ENCODE measurements around the gene VGLL4.

Gene VGLL4

DNA sequence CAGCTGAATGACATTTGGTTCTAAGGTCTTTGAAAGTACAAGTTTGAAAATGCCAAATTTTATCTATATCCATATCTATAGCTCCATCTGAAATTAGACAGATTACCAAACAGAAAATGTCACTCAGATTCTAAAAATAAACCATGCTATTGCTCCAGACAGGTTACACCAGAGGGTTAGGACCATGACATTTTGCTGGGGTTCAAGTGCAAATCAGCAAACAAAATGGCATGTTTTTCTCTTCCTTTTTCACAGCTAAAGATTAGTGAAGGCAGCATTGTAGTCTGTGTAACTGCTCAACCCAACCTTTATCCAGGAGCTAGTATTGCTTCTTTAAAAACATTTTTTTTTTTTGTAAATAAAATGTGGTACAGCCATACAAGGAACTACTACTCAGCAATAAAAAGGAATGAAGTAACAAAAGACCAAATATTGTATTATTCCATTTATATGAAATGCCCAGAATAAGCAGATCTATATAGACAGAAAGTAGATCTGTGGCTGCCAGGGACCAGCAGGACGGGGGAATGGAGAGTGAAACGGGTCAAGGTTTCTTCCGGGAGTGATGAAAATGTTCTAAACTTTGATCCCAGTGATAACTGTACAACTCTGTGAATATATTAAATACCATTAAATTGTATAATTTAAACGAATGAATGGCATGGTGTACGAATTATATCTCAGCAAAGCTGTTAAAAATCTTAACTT is 18.2 kb downstream of the VGLL4 start:
- no peak for DNase-seq

DNA sequence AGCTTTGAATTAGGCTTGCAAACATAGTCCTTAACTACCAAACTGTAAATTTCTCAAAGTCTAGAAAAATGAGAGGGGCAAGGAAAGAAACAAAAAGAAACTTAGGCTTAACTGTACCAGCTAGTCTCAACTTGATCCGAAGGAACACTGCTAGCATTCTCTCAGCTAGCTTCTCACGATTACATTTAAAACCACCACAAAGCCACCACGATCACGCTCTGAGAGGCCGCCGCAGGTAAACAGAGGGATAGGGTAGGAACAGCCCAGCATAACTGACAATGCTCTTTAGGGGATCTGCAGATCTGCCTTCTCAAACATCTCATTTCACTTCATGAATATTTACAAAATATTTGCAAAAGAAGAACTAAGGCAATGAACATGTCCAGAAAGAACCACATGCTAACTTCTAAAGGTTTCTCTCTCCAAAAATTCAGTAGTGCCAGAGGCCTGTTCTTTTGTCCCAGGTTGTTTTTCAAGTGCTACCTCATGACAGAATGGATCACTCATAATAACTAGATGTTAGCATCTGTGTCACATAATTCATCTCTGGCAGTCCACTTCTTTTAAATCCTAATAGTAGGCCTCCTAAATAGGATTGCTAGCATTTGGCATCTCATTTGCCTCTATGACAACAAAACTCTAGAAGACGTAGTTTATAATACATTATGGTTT is 18.9 kb downstream of the VGLL4 start:
- no peak for DNase-seq

DNA sequence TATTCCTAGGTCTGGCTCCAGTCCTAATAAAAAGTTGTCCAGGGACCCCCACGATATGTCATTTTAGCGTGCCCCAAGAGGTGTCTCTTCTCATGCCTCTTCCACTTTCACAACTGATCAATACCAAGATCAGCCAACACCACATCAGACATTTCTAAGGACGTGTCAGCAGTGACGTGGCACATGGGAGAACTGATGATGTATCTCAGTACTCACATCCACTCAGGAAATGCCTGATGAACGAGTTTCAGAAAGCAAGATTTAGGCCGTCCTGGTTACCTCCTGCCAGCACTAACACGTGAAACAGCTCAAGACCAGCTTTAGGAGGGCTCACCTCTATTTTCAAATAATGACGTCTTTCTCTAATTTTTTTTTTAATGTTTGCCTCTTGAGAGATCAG is 19.6 kb downstream of the VGLL4 start:
- no peak for DNase-seq

DNA sequence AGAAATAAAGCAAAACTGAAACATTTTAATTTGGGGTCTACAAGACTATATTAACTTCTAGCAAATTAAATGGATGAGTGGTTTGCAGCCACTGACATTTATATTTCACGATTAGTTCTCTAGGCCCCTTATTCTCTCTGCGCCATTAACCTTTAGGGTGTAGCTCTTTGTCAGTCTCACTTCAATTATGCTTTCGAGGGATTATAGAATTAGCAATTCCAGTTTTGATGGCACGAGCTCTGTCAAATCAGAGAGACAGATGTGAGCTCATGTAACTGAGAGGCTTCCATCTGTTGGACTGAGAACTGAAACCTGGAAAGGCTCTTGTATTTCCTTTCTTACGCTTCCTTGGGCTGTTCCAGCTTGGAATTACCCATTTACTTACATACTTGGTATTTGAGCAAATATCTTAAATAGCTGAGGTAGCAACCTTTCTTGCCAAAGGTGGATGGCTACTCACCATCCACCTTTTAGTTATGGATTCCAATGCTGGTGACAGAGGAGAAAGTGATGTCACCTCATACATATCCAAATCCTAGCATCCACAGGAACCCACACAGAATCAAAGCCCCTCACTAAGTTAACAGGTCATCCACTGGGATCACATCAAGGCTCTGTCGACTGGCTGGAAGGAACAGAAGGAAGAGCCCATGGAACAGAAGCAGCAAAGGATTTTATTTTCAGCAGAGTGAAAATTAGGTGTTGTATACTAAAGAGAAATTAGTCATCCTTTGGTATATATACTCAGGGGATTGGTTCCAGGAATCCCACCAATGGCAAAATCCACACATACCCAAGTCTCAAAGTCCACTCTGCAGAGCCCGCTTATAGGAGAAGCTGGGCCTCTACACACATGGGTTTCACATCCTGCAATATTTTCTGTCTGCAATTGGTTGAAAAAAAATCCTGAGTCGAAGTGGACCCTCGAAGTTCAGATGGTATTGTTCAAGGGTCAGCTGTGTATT is 20.8 kb downstream of the VGLL4 start:
- no peak for DNase-seq

DNA sequence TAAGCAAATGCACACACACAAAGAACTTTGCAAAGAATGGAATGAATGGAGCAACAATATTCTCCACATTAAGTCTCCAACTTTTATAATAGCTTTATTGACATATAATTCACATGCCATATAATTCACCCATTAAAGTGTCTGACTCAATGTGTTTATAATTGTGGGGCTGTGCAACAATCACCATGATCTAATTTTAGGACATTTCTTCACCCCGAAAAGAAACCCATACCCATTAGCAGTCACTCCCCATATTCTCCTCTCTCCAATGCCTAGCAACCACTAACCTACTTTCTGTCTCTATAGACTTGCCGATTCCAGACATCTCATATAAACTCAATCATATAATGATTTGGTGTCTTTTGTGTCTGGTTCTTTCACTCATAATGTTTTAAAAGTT is 22.6 kb downstream of the VGLL4 start:
- no peak for DNase-seq

DNA sequence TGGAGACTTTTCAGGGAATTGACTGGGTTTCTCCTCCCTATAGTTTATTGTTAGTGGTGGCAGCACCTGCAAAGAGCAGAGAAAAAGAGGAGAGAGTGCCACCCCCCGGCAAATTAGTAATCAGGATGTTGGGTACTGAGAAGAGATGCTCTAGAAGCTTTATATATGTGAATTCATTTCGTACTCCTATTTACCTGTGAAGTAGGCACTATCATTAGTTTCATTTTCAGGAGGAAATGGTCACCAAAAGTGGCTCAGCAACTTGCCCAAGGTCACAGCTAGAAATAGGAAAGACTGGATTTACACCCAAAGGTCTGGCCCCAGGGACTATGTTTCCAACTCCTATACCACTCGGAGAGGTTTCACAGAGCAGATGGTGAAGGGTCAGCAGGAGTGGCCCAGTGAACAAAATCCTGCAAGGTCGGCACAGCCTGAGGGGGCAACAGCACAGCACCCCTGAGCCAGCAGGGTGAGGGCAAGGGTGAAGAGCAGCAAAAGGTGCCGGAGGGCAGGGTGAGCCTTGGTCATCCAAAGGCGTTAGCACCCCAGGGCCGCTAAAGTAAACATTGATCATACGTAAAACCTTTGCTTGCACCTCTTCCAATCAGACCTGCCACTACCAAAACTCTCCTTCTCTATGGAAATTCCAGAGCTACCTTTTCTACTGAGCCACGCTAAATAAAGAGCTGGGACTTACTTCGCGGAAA is 23.6 kb downstream of the VGLL4 start:
- DNase-seq: no peak

DNA sequence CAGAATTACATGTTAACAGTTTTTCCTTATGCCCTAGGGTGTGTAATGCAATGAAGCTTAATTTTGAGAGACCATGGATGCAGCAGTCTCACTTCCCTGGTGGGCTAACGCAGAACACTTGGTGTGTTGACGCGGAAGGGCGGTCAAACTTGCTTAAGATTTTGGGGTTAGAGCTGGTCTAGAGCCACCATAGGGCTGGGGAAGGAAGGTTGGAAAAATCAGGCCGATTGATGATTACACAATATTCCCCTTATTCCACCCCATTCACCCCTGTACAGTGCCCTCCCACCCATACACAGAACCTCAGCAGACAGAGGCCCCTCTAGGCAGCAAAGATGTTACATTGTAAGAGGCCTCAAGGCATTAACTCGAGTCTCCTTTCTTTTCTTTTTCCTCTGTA is 24.3 kb downstream of the VGLL4 start:
- no peak for DNase-seq

DNA sequence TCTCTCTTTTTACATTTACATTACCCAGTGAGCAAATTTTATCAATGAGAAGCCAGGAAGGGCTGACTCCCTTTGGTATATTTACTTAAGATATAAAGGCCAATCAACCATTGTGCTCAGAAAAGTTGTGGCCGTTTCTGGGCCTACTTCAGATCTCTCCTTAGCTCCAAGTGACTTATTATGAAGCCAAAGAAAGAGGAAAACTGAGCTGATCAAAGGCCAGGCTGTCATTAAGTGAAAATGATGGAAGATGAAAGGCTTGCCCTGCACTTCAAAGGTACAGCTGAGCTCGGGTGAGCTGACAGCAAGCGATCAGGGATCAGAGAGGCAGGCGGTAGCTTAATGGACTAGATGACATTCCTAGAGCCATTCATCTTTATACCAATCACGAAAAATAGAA is 24.8 kb downstream of the VGLL4 start:
- no peak for DNase-seq

DNA sequence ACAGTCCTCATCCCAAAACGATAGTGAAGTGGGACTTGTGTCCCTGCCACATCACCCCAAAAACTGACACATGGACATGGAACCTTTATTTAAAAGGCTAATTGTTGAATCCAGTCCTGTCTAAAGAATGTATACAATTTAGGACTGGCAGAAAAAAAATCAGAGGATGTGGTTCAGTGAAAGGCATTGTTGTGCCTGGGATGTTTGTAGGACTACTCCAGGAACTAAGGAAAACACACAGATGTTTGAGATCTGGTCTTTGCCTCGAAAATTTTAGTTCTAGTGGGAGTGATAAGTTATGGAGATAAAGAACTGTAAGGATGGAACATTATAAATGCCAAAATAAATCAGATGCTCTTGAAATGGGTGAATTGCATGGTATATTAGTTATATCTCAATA is 27.2 kb downstream of the VGLL4 start:
- DNase-seq: no peak

DNA sequence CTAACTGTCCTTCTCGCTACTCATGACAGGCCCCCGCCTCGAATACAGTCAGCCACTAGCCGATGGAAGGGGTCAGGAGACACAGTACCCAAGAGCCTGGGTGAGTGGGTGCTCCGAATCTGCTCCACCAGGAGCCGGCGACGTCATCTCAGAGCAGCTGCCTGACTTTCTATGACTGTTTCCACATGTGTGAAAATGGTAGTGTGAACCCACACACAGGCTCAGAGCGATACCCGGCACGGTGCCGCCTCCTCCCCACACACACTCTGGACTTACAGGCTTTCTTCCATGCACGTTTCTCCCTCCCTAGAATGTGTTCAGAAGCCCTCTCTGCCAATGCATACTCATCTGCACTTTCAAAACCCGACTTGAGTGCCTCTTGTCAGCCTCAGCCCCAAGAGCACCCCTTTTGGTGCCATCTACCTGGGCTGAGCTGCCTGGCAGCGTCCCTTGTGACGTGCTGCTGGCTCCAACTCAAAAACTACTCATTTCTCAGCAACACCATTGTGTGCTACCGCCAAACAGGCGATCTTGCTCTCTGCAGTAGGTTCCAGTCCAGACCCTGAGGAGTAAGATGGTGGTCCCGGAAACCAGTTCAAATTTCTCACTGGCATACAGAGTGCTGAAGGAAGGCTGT is 29.7 kb downstream of the VGLL4 start:
- no peak for DNase-seq

DNA sequence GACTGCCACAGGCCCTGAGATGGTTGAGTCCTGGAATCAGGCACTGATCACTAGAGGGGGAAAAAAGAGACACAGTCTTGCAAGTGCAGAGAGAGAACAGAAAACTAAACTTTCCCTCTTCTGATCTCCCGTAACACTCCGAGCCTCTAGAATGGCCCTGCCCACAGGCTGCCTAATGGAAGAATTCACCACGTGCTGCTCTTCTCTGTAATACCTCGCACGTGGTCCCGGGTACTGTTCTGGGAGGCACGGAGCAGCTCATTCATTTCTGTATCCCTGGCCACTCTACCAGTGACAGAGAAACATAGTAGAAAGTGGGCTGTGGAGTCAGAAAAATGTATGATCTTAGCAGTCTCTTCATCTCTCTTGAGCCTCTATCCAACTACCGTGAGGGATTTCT is 30.4 kb downstream of the VGLL4 start:
- DNase-seq: no peak

DNA sequence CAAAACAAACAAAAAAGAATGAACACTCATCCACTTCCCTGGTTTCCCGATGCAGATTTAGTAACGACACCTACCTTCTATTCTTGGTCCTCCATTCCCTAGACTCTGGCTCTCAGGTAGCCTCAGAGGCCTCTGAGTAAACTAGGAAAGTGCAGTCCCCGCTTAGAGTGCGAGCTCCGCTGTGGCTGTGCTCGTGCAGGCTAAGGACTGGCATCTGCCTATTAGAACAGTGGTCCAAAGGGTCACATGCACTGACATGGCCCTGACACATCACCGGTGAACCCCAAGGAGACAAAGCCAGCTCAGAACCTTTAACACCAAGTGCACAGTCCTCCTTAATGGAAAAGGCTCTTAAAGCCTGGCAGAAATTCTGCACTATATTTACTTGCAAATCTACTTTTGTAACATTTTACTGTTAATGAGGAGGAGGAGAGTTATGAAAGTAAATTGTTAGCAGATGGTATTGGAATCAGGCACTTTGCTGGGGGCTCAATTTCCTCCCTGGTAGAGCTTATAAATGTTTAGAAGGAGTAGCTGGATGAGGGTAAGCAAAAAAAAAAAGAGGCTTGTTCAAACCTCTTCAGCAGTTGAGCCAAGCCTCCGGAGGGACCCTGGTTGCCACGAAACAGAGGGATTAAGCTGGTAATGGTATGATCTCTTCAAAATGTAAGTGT is 31.1 kb downstream of the VGLL4 start:
- no peak for DNase-seq

DNA sequence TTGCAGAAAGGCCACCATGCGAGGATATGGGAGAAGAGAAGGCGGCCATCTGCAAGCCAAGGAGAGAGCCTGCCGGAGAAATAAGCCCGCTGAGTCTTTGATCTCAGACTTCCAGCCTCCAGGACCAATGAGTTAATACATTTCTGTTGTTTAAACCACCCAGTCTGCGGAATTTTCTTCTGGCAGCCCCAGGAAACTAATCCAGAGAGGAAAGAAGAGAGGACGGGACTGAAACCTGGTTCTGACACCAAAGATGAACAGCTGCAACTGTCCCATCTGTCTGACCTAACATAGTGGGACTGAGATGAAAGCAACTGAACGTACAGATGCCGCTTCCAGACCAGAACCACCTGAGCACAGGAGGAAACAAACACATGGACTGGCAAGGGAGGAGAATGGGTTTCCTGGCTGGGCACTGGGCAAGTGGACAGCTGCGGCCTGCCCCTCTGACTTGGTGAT is 32.3 kb downstream of the VGLL4 start:
- DNase-seq: no peak

DNA sequence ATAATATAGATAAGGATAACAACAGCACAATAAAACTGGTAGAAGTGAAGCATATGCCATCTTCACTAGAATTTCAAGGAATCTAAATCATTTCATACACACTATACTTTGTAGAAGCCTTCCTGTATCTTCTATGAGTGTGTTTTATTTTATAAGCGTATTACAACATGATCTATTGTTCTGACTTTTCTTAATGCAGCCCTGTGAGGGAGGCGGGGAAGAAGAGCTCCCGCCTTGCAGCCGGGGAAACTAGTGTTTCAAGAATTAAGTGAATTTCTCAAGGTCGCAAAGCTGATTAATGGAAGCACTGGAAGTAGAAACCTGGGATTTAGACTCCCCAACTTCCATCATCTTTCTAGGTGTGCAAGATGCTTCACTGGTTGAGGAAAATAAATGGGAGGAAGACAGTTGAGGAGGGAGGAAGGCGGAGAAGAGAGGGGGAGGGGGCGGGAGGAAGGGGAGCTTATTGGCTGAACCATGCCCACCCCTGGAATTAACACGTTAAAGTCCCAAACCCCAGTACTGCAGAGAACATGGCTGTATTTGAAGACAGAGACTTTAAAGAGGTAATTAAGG is 32.9 kb downstream of the VGLL4 start:
- no peak for DNase-seq

DNA sequence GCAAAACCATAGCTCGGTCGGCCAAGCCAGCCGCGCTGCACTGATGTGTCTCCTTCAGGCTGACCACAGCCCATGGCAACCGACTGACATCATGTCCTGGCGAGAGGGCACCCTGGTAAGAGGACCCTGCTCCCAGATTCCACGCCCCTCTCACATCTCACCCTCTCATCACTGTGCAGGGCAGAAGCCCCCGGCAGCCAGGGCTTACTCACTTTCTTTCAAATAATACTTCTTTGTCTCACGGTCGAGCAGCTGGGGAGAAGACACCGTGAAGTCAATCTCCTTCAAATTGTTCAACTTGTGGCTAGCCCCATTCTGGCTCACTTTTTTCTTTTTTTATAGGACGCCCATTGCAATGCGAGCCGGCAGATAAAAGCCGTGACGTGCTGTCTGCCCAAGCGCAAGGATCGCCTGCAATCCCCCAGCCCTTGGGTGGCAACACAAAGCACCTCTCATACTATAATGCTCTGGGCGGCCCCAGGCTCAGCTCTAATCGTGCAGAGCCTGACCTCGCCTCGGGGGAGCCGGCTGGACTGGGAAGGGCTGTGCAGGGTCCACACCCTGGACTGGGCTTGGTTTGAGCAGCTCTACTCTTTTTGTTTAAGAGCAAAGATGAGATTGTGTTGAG is 33.6 kb downstream of the VGLL4 start:
- no peak for DNase-seq

DNA sequence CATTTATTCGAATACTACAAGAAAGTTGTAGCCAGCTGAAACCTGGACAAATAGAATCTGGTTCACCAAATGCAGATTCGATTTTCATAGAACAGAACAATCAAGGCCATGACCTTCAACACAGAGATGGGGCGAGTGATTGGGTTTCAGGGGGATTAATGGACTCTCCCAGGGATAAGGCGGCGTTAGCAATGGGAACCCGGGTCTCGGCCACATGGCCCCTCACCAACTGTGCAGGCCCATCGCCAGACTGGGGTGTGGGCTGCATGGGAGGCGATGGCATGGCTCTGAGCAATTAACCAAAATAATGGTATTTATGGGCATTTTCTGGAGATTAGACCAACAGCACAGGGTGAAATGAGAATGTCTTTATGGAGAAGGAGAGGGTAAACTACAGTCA is 34.2 kb downstream of the VGLL4 start:
- DNase-seq: no peak

DNA sequence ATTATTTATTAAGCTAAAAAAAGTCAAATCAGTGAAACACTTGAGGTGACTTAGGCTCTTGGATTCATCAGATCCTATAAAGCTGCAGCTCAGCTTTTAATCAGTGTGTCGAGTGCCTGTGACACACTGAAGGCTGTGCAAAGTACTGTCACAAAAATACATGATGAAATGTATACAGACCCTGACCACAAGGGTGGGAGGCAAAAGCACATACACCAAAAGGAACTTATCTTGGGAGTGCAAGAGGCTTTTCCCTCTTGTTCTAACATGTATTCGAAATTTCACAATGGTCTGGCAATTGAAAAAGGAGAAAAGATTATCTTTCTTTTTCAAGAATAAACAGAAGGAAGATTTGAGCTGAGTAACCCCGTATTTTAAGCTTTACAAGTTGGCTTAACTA is 35.9 kb downstream of the VGLL4 start:
- peak; percentile 12 to 42 (median 23) for DNase-seq

DNA sequence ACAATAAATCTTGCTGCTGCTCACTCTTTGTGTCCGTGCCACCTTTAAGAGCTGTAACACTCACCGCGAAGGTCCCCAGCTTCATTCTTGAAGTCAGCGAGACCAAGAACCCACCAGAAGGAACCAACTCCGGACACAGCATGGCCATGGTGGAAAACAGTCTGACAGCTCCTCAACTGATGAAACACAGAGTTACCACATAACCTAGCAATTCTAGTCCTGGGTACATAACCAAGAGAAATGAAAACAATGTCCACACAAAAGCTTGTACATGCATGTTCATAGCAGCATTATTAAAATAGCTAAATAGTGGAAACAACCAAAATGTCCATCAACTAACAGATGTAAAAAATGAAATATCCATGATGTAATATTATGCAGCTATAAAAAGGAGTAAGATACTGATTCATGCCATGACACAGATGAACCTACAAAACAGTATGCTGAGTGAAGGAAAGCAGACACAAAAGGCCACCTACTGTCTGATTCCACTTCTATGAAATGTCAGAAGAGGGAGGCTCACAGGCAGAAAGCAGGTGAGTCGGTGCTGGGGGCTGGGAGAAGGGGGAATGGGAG is 36.8 kb downstream of the VGLL4 start:
- no peak for DNase-seq

DNA sequence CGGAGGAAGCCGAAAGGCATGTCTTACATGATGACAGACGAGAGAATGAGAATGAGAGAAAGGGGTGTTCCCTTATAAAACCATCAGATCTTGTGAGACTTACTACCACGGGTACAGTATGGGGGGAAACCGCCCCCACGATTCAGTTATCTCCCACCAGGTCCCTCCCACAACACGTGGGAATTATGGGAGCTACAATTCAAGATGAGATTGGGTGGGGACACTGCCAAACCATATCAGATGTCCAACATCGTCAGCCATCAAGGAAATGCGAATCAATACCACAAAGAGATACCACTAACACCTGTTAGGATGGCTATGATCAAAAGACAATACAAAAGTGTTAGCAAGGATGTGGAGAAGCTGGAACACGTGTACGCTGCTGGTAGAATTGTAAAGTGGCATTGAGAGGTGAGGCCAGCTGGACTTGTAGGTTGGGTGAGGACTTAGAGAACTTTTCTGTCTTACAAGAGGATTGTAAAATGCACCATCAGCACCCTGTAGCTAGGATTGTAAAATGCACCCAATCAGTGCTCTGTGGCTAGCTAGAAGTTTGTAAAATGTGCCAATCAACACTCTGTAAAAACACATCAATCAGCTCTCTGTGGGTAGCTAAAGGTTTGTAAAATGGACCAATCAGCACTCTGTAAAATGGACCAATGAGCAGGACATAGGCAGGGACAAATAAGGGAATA is 37.5 kb downstream of the VGLL4 start:
- no peak for DNase-seq

DNA sequence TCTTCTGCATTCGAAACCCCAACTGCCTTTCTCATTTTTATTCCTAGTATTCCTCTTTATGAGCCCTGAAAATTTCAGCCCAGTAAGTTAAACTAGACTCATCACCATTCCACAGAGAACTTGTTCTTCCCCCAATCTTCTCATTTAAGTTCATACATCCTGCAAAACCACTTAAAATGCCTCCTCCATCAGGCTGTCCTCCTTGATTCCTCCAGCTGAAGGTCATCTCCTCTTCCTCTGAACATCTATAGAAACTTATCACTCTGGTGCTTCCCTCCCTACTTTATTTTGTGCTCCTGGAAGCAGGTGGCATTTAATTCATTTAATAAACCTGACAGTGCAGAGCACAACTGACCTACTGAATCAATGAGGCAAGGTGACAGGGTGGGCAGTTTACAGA is 38.3 kb downstream of the VGLL4 start:
- DNase-seq: no peak
